Epithelial cell of umbilical artery (primary cell): Measurements from ENCODE around the gene OTX1. TPM values are rescaled to one million over a fixed set of nuclear protein-coding genes. Genes with fewer than 3 reads are reported as not detected.

Source experiments
- total RNA-seq: library from RNA; depleted of rRNA; stranded (reverse); fragments of >200 nt; gene quantifications from 2 replicates; pipeline ENCODE4 v1.2.3, GENCODE V29; 2014

OTX1 gene
- total RNA-seq: under 0.01 TPM in 1 of 2 replicates, not detected in the other

DNA sequence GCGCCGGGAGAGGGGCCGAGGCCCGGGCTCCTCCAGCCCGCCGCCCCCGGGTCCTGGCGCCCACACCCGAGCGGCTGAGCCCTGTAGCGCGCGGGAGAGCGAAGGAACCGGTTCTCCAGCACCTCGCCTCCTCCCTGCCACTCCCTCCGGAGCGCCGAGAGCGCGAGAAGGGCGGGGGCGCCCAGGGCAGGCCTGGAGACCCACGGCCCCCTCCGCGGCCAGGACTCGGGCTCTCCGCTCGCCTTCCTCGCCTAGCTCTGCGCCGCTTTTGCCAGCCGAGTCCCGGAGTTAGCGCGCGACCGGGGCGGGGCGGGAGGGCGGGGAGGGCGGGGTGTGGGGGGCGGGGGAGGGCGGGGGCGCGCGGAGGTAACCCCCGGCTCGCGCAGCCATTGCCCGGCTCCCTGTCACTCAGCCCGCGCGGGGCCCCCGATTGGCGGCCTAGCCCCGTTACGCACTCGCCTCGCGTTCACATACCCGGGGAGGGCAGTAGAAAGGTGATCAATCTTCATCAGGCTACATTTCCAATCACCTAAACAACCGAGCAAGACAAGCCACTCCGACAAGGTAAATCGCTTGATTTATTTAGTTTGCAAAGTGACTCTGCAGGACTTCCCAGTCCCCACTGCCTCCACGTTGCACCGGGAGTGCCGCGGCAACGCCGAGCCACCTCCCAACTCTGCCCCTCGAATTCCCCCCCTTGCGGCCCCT lies at the start of gene OTX1:
OTX1 (plus strand) TSS at position 497 of the 708 bp plus-strand sequence. CDS start 2,161 bp downstream, outside the sequence.

